ENCODE measurements around the gene GRIA4.

The GRIA4 gene

GRCh38 chr11:105891685-105892084, 281.8 kb downstream of the GRIA4 start:
- no peak for DNase-seq
- H3K36me3 ChIP-seq, result no peaks in the 10 kb centered on the region
- no peak overlapping the region for H3K27ac ChIP-seq
- H3K27me3 ChIP-seq (ENCODE audit: insufficient read depth, low read depth, severe bottlenecking), result no peaks in the 10 kb centered on the region
- H3K4me3 ChIP-seq (ENCODE audit: low read depth, low read length), result no peak overlapping the region
- no peaks in the 10 kb centered on the region for H3K9me3 ChIP-seq (ENCODE audit: severe bottlenecking)
- no peak for TF ChIP-seq CTCF (IDR thresholded peaks at IDR 0.05; ENCODE audit: low read depth, low read length)

GRCh38 chr11:105897161-105897560, 287.3 kb downstream of the GRIA4 start:
- no peak for DNase-seq
- Histone ChIP-seq H3K27ac (no peak overlapping the region), H3K9me3 (ENCODE audit: severe bottlenecking) (no peaks in the 10 kb centered on the region), H3K36me3 (no peaks in the 10 kb centered on the region), H3K4me3 (ENCODE audit: low read depth, low read length) (no peak overlapping the region), H3K27me3 (ENCODE audit: insufficient read depth, low read depth, severe bottlenecking) (no peaks in the 10 kb centered on the region)
- TF ChIP-seq CTCF (IDR thresholded peaks at IDR 0.05; ENCODE audit: low read depth, low read length), result no peak

GRCh38 chr11:105899772-105900171, 289.9 kb downstream of the GRIA4 start:
- no peak for TF ChIP-seq CTCF (IDR thresholded peaks at IDR 0.05; ENCODE audit: low read depth, low read length)
- no peaks in the 10 kb centered on the region for H3K9me3 ChIP-seq (ENCODE audit: severe bottlenecking)
- no peak overlapping the region for H3K4me3 ChIP-seq (ENCODE audit: low read depth, low read length)
- no peak for DNase-seq
- no peaks in the 10 kb centered on the region for H3K27me3 ChIP-seq (ENCODE audit: insufficient read depth, low read depth, severe bottlenecking)
- H3K27ac ChIP-seq, result no peak overlapping the region
- H3K36me3 ChIP-seq, result no peaks in the 10 kb centered on the region

GRCh38 chr11:105900515-105901035, 290.7 kb downstream of the GRIA4 start:
- H3K27me3 ChIP-seq (ENCODE audit: insufficient read depth, low read depth, severe bottlenecking), result no peaks in the 10 kb centered on the region
- H3K9me3 ChIP-seq (ENCODE audit: severe bottlenecking), result no peaks in the 10 kb centered on the region
- TF ChIP-seq CTCF (IDR thresholded peaks at IDR 0.05; ENCODE audit: low read depth, low read length), result no peak
- no peaks in the 10 kb centered on the region for H3K36me3 ChIP-seq
- H3K27ac ChIP-seq, result no peak overlapping the region
- DNase-seq, result no peak
- no peak overlapping the region for H3K4me3 ChIP-seq (ENCODE audit: low read depth, low read length)

DNA sequence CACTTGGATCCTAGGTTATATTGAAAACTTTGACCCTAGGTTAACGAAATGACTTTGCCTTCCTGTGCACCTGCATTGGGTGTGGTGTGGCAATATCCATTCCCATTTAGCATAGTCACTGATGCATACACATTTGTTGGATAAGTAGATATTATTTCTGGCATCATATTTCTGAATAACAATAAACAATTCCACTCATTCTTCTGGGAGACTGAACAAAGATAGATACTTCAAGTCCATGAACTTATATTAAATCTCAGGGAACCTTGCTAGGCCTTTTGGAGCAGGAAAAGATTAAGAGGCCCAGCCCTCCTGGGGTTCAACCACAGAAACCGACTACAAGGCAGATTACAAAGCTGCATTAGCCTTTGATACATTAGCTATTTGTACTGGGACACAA, 293.2 kb downstream of the GRIA4 start:
- DNase-seq, result peak; percentile 49
- Histone ChIP-seq H3K36me3 (no peaks in the 10 kb centered on the region), H3K4me3 (ENCODE audit: low read depth, low read length) (no peak overlapping the region), H3K27me3 (ENCODE audit: insufficient read depth, low read depth, severe bottlenecking) (no peaks in the 10 kb centered on the region), H3K9me3 (ENCODE audit: severe bottlenecking) (no peaks in the 10 kb centered on the region), H3K27ac (no peak overlapping the region)
- no peak for TF ChIP-seq CTCF (IDR thresholded peaks at IDR 0.05; ENCODE audit: low read depth, low read length)

DNA sequence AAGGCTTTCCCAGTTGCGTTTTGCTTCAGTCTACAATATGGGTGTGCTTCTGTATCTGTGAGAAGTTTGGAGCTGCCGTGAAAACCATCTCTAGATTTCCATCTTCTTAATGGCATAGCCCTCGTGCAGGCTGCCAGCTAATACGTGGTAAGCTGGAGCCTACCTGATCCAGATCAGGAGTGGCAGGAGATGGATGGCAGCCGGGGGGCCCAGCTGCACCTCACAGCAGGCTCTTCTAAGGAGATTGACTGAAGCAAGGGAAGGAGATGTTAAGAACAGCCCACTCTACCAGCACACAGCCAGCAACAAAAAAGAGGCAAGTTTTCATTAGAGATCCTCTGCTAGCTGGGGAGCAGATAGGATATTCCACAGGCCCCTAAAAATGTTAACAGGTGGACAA, 296.6 kb downstream of the GRIA4 start:
- H3K36me3 ChIP-seq, result no peaks in the 10 kb centered on the region
- peak overlapping the region; percentile 73 for H3K27ac ChIP-seq
- TF ChIP-seq CTCF (IDR thresholded peaks at IDR 0.05; ENCODE audit: low read depth, low read length), result no peak
- peak; percentile 86 for DNase-seq
- no peak overlapping the region; the same call in 1 of the 2 replicates for H3K4me3 ChIP-seq (ENCODE audit: low read depth, low read length)
- no peaks in the 10 kb centered on the region for H3K9me3 ChIP-seq (ENCODE audit: severe bottlenecking)
- H3K27me3 ChIP-seq (ENCODE audit: insufficient read depth, low read depth, severe bottlenecking), result no peaks in the 10 kb centered on the region
